ENCODE measurements around the gene DOK6.
A peak's percentile ranks its signal among the peaks of the same experiment; 100 is the strongest.

DOK6 gene

DNA sequence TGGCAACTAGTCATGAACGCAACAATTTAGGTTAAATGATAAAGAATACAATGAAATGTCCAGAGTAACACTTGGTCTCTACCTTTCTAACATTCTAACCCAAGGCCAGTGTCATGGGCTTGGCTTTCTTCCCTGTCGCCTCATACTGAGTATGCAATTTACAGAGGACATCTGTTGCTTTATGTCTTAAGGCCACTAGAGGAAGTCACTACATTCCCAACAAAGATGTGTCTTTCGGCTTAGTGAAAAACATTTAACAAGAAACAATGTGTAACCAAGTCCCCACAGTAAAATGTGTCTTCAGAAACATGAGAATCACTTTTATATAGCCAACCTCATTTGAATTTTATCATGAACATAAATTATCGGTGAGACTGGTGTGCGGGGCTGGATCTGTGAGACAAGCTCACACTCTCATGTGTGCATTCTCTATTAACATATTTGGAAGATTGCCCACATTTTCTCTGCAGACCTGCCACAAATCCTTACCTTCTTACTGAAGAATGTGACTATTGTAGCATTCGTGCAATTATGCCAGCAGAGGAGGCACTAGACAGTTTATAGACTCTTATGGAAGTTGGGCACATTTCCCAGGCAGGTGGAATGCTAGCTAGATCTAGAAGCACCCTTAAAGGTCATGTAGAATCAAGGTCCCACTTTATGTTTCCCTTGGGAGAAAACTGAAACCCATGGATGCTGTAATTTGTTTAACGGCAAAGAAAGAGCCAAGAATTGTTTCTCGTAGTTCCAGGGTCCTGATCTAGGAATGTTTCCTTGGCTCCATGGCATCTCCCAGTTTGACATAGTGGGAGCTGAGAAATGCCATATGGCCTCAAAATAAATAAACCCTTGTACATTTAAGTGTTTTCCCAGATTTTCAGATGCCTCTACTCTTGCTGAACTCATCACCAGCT lies 445.2 kb downstream of the DOK6 start:
- TF ChIP-seq, protein P1, sequence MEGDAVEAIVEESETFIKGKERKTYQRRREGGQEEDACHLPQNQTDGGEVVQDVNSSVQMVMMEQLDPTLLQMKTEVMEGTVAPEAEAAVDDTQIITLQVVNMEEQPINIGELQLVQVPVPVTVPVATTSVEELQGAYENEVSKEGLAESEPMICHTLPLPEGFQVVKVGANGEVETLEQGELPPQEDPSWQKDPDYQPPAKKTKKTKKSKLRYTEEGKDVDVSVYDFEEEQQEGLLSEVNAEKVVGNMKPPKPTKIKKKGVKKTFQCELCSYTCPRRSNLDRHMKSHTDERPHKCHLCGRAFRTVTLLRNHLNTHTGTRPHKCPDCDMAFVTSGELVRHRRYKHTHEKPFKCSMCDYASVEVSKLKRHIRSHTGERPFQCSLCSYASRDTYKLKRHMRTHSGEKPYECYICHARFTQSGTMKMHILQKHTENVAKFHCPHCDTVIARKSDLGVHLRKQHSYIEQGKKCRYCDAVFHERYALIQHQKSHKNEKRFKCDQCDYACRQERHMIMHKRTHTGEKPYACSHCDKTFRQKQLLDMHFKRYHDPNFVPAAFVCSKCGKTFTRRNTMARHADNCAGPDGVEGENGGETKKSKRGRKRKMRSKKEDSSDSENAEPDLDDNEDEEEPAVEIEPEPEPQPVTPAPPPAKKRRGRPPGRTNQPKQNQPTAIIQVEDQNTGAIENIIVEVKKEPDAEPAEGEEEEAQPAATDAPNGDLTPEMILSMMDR (IDR thresholded peaks at IDR 0.05): peak; percentile 25

DNA sequence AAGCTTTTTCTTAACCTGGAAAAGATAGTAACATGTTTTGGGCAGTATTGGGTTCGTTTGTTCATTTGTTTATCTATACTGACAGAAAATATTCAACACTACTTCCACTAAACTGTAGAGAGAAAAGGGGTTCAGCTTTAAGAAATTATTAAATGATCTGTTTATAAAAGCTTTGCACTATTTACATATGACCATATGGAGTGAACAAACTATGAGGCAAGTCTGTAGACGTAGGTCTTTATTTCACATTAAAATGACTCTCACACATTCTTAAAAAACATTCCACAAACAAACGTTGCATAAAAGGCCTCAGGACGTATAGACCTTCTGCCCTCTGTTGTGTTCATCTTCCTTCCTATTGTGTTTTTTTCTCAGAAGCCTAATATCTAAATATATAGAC lies 452.4 kb downstream of the DOK6 start:
- TF ChIP-seq, protein P1 (IDR thresholded peaks at IDR 0.05): no peak

DNA sequence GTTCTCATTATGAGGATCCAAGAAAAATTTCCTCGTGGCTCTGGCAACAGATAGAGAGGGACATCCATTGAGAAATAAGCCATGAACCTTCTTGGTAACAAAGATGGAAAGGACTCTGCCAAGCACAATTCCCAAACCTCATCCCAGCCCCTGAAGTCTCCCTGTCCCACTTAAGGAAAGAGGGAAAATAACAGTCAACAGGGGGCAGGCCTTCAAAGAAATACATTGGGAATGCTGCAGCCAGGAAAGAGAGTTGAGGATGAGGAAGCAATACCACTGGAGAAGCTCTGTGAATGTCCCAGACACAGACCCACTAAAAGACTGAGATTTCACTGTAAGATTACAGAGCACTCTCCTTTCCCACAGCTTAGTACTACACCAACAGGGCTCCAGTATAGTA lies 453.8 kb downstream of the DOK6 start:
- TF ChIP-seq, protein P1 (IDR thresholded peaks at IDR 0.05): no peak

DNA sequence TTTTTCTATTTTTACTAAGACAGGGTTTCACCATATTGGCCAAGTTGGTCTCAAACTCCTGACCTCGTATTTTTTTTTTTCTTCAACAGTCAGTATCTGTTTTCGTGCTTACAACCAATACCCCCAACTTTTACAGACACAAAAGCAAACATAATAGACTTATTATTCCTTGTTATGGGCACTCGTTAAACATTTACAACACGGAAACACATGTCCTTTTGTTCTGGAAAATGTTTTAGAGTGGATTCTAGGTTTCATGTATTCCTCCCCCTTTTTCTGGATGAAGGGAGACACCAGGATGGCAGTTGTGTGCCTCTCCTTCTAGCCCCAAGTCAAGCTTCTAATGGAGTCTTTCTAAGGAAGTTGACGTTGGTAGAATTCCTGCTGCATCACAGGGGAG lies 458.2 kb downstream of the DOK6 start:
- TF ChIP-seq, protein P1 (IDR thresholded peaks at IDR 0.05): no peak

DNA sequence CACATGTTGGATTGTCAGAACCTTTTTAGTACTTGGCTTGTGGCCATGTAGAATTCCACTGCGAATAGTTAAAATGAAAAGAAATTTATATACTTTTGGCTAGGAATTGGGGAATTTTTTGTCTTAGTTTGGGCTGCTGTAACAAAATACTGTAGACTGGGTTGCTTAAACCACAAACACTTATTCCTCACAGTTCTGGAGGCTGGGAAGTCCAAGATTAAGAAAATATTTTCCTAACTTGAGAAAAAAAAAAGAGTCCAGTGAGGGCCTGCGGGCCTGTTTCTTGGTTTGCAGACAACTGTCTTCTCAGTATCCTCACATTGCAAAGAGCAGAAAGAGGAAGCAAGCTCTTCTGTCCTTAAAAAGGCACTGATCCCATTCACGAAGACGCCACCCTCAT lies 465.1 kb downstream of the DOK6 start:
- TF ChIP-seq, protein P1 (IDR thresholded peaks at IDR 0.05): no peak

DNA sequence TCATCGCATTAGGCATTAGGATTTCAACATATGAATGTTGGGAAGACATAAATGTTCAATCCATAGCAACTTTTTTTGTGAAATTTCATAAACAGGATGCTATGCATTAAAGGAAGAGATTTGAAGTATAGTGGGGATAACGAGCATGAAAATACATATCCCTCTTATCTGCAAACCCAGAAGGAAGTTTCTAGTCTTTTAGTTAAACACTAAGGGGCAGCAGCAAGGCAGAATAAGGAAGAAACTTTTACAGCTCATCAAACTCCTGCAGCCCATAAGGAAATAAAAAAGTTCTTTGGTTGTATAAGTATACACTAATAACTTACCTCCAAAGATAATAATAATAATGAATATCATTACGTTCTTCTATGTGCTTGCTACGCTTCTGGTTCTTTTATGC lies 465.5 kb downstream of the DOK6 start:
- TF ChIP-seq, protein P1 (IDR thresholded peaks at IDR 0.05): no peak

DNA sequence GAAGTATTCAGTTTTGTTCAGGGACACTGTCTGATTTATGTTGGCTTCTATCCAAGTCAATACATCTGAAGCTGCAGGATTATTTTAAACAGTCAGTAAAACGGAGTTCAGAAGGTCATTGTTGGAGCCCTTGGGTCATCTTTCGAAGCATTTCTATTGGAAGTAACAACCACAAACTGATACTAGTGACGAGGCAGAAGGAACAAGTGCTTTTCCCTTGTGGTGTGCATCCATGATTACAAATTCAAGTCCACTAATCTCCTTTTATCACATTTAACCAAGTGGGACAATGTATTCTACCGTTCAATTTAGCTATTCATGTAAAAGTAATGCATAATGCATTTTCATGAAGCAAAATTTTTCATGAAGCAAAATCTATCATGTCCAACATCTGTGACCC lies 470.0 kb downstream of the DOK6 start:
- TF ChIP-seq, protein P1 (IDR thresholded peaks at IDR 0.05): no peak

Measured in LNCAP (cell line).